OCI-LY7 (cell line): ENCODE results near the gene CALD1. TPM values are rescaled to one million over a fixed set of nuclear protein-coding genes. Genes with fewer than 3 reads are reported as not detected.

Experiments
- BruUV-seq: library from RNA; stranded (reverse); fragments of 400-500 nt; replicated peaks from 2 replicates; lab custom pipeline; 2021; lab: Mats Ljungman, UMichigan
- CTCF ChIA-PET: fragments of 300-600 bp; sonication (Branson Sonifier 250); formaldehyde crosslinking; loops from one replicate; lab custom pipeline; 2022; ENCODE audit warnings: antibody characterized with exemption; ENCODE audit not compliant: unreplicated experiment; lab: Charles Lee
- POLR2A ChIA-PET: fragments of 300-600 bp; sonication (Branson Sonifier 250); formaldehyde crosslinking; loops from one replicate; lab custom pipeline; 2022; ENCODE audit warnings: antibody characterized with exemption; lab: Charles Lee
- DNase-seq: peaks from one replicate; pipeline ENCODE4 v3.0.0-alpha.2; 2015; ENCODE audit warnings: low spot score
- H2AFZ ChIP-seq: fragments of 200-600 bp; sonication (generic), shearing (Covaris generic); 2 replicates; pipeline ENCODE4 v1.6.1; 2014; ENCODE audit warnings: mild to moderate bottlenecking, antibody characterized with exemption, low read length, moderate library complexity
- H3K27ac ChIP-seq: fragments of 200-600 bp; sonication (generic); 2 replicates; pipeline ENCODE4 v1.5.1; 2014; ENCODE audit warnings: mixed run types, low read depth, mild to moderate bottlenecking, moderate library complexity, low read length, inconsistent platforms; ENCODE audit not compliant: poor library complexity, severe bottlenecking
- H3K36me3 ChIP-seq: fragments of 200-600 bp; sonication (generic); 2 replicates; pipeline ENCODE4 v1.6.1; 2014; ENCODE audit warnings: mild to moderate bottlenecking, antibody characterized with exemption, low read length, moderate library complexity, mixed read lengths; ENCODE audit not compliant: insufficient read depth
- H3K4me1 ChIP-seq: fragments of 200-600 bp; sonication (generic); 2 replicates; pipeline ENCODE4 v1.5.1; 2014; ENCODE audit warnings: mild to moderate bottlenecking, low read length; ENCODE audit not compliant: insufficient read depth, poor library complexity, severe bottlenecking
- H3K4me2 ChIP-seq: fragments of 200-600 bp; sonication (generic); 2 replicates; pipeline ENCODE4 v1.6.1; 2014; ENCODE audit warnings: mild to moderate bottlenecking, low read length
- H3K4me3 ChIP-seq: fragments of 200-600 bp; sonication (generic); 2 replicates; pipeline ENCODE4 v1.5.1; 2014; ENCODE audit warnings: mild to moderate bottlenecking, low read depth, low read length; ENCODE audit not compliant: poor library complexity, severe bottlenecking
- H3K79me2 ChIP-seq: fragments of 200-600 bp; sonication (generic); 2 replicates; pipeline ENCODE4 v1.6.1; 2016; ENCODE audit warnings: low read depth, mild to moderate bottlenecking, low read length, moderate library complexity, mixed read lengths; ENCODE audit not compliant: insufficient read depth
- H3K9me2 ChIP-seq: fragments of 200-600 bp; sonication (generic); 2 replicates; pipeline ENCODE4 v1.6.1; 2016; ENCODE audit warnings: mild to moderate bottlenecking, low read length, mixed read lengths; ENCODE audit not compliant: insufficient read depth
- H3K9me3 ChIP-seq: fragments of 200-600 bp; sonication (generic); 2 replicates; pipeline ENCODE4 v1.6.1; 2014; ENCODE audit warnings: mild to moderate bottlenecking, mixed run types, low read length, mixed read lengths
- H4K20me1 ChIP-seq: fragments of 200-600 bp; sonication (generic); 2 replicates; pipeline ENCODE4 v1.6.1; 2014; ENCODE audit warnings: mild to moderate bottlenecking, antibody characterized with exemption, low read length, moderate library complexity, mixed read lengths; ENCODE audit not compliant: insufficient read depth
- CTCF ChIP-seq: fragments of 200-600 bp; sonication (generic); conservative IDR thresholded peaks from 2 replicates; pipeline ENCODE4 v1.5.1; 2014; ENCODE audit warnings: mild to moderate bottlenecking, antibody characterized with exemption, low read length, moderate library complexity, mixed read lengths
- EZH2phosphoT487 ChIP-seq: fragments of 200-600 bp; sonication (generic); IDR thresholded peaks from 2 replicates; pipeline ENCODE4 v1.6.1; 2018; ENCODE audit warnings: low read depth, borderline replicate concordance, mild to moderate bottlenecking, mixed run types, antibody characterized with exemption, low read length, moderate library complexity, mixed read lengths
- intact Hi-C: fragments of 100-400 bp; cut with micrococcal nuclease; formaldehyde crosslinking; loops from one replicate; pipeline ENCODE4 v1.10.0; 2022; ENCODE audit not compliant: unreplicated experiment
- total RNA-seq, 2 experiments: library from RNA; depleted of rRNA in 1 of 2; stranded (reverse); fragments of >200 nt in 1 of 2; shearing (Covaris generic) in 1 of 2; gene quantifications; 2 replicates each; pipeline ENCODE4 v1.2.3, GENCODE V29; 2014 to 2022

CALD1 gene
- total RNA-seq, 2 experiments from 2014 or later, result 0.25 to 0.49 TPM

- Histone ChIP-seq H3K9me2 (no peaks in the 10 kb centered on the region), H3K9me3 (no peaks in the 10 kb centered on the region), H3K4me1 (no peaks in the 10 kb centered on the region), H2AFZ (no peak overlapping the region), H4K20me1 (no peaks in the 10 kb centered on the region), H3K4me3 (no peak overlapping the region), H3K79me2 (no peaks in the 10 kb centered on the region), H3K36me3 (no peaks in the 10 kb centered on the region), H3K4me2 (no peak overlapping the region), H3K27ac (no peak overlapping the region)
- intact Hi-C loops, result no loop called here
- DNase-seq, result no peak
- TF ChIP-seq EZH2phosphoT487 (no peak), CTCF (no peak)
- POLR2A ChIA-PET, result no interaction called here
- no TSS peak for BruUV-seq
- CTCF ChIA-PET, result no interaction called here
Observed at GRCh38 chr7:134806197-134806596, 26.8 kb downstream of the CALD1 start.

GRCh38 chr7:134809616-134810015, 30.2 kb downstream of the CALD1 start:
- no peaks in the 10 kb centered on the region for H3K36me3 ChIP-seq
- no peaks in the 10 kb centered on the region for H3K4me1 ChIP-seq
- H3K9me3 ChIP-seq, result no peaks in the 10 kb centered on the region
- no peak for DNase-seq
- POLR2A ChIA-PET, result no interaction called here
- no peak overlapping the region for H3K27ac ChIP-seq
- no peak overlapping the region for H2AFZ ChIP-seq
- no peaks in the 10 kb centered on the region for H3K79me2 ChIP-seq
- TF ChIP-seq CTCF, result no peak
- TF ChIP-seq EZH2phosphoT487, result no peak
- CTCF ChIA-PET, result no interaction called here
- H3K9me2 ChIP-seq, result no peaks in the 10 kb centered on the region
- no peak overlapping the region for H3K4me3 ChIP-seq
- no peaks in the 10 kb centered on the region for H4K20me1 ChIP-seq
- H3K4me2 ChIP-seq, result no peak overlapping the region
- no TSS peak for BruUV-seq
- intact Hi-C loops, result no loop called here

GRCh38 chr7:134811765-134812164, 32.3 kb downstream of the CALD1 start:
- Histone ChIP-seq H3K36me3 (no peaks in the 10 kb centered on the region), H3K4me1 (no peaks in the 10 kb centered on the region), H3K9me2 (no peaks in the 10 kb centered on the region), H4K20me1 (no peaks in the 10 kb centered on the region), H3K4me3 (no peak overlapping the region), H3K27ac (no peak overlapping the region), H3K9me3 (no peaks in the 10 kb centered on the region), H3K79me2 (no peaks in the 10 kb centered on the region), H3K4me2 (no peak overlapping the region), H2AFZ (no peak overlapping the region)
- no TSS peak for BruUV-seq
- intact Hi-C loops, result no loop called here
- ChIA-PET CTCF (no interaction called here), POLR2A (interaction anchor here (0.6 kb wide), 1 partner anchor 28 kb away, joined by 3 read pairs; no protein-coding TSS in a partner anchor)
- DNase-seq, result no peak
- TF ChIP-seq EZH2phosphoT487 (no peak), CTCF (no peak)
